ENCODE data around the gene ALDH1B1. TPM values are rescaled to one million over a fixed set of nuclear protein-coding genes. Genes with fewer than 3 reads are reported as not detected.
"Not testable (repeated sequence)": the region's sequence is repeated elsewhere in the genome, so short reads cannot be mapped to it uniquely, and the experiment has no call there.

The ALDH1B1 gene
- total RNA-seq, 1 donor from 2014 or later = 15.7 TPM

GRCh38 chr9:38359689-38360385 lies 32.7 kb upstream of the ALDH1B1 start:
- ATAC-seq (no peak), DNase-seq (no peak)
- intact Hi-C loops (cut with micrococcal nuclease) = loop anchor here (5.0 to 10.0 kb wide), 2 partner anchors 273 to 615 kb away; no protein-coding TSS in a partner anchor

- no peak for DNase-seq
- ATAC-seq = no peak
- intact Hi-C loops (cut with micrococcal nuclease) = loop anchor here (5.0 to 10.0 kb wide), 2 partner anchors 274 to 616 kb away; no protein-coding TSS in a partner anchor
Measured at GRCh38 chr9:38360839-38361472, 31.5 kb upstream of the ALDH1B1 start.

GRCh38 chr9:38361473-38361850 lies 31.0 kb upstream of the ALDH1B1 start:
- DNase-seq = no peak
- no peak for ATAC-seq

GRCh38 chr9:38362852-38363588 lies 29.5 kb upstream of the ALDH1B1 start:
- peak; percentile 46 for DNase-seq
- peak; percentile 86 for ATAC-seq
- intact Hi-C loops (cut with micrococcal nuclease) = loop anchor here (5.0 to 10.0 kb wide), 2 partner anchors 276 to 618 kb away; no protein-coding TSS in a partner anchor

More at GRCh38 chr9:38361473-38361850, 31.0 kb upstream of the ALDH1B1 start:
- intact Hi-C loops (cut with micrococcal nuclease) = loop anchor here (5.0 to 10.0 kb wide), 2 partner anchors 274 to 617 kb away; no protein-coding TSS in a partner anchor

- intact Hi-C loops (cut with micrococcal nuclease) = loop anchor here (5.0 to 10.0 kb wide), 2 partner anchors 276 to 619 kb away; no protein-coding TSS in a partner anchor
- ATAC-seq = no peak
- DNase-seq = no peak
Measured at GRCh38 chr9:38363589-38363925, 28.9 kb upstream of the ALDH1B1 start.

GRCh38 chr9:38367898-38368297 lies 24.6 kb upstream of the ALDH1B1 start:
- ATAC-seq (no peak), DNase-seq (no peak)
- intact Hi-C loops (cut with micrococcal nuclease) = loop anchor here (10.0 kb wide), 1 partner anchor 623 kb away; no protein-coding TSS in a partner anchor

- no peak for DNase-seq
- ATAC-seq = no peak
- intact Hi-C loops (cut with micrococcal nuclease) = loop anchor here (10.0 kb wide), 1 partner anchor 624 kb away; no protein-coding TSS in a partner anchor
Measured at GRCh38 chr9:38368731-38369130, 23.8 kb upstream of the ALDH1B1 start.

GRCh38 chr9:38370176-38370575 lies 22.3 kb upstream of the ALDH1B1 start:
- DNase-seq (no peak), ATAC-seq (no peak)
- intact Hi-C loops (cut with micrococcal nuclease) = no loop called here

GRCh38 chr9:38371495-38371894 lies 21.0 kb upstream of the ALDH1B1 start:
- DNase-seq (no peak), ATAC-seq (no peak)
- intact Hi-C loops (cut with micrococcal nuclease) = no loop called here

- intact Hi-C loops (cut with micrococcal nuclease) = no loop called here
Measured at GRCh38 chr9:38372762-38373619, 19.5 kb upstream of the ALDH1B1 start.

GRCh38 chr9:38373679-38374078 lies 18.8 kb upstream of the ALDH1B1 start:
- ATAC-seq (no peak), DNase-seq (no peak)
- intact Hi-C loops (cut with micrococcal nuclease) = no loop called here

More at GRCh38 chr9:38372762-38373619, 19.5 kb upstream of the ALDH1B1 start:
- DNase-seq (no peak), ATAC-seq (no peak)

- intact Hi-C loops (cut with micrococcal nuclease) = no loop called here
- DNase-seq (no peak), ATAC-seq (no peak)
Measured at GRCh38 chr9:38374847-38375571, 17.5 kb upstream of the ALDH1B1 start.

GRCh38 chr9:38375572-38375963 lies 16.9 kb upstream of the ALDH1B1 start:
- ATAC-seq = no peak

GRCh38 chr9:38376021-38376670 lies 16.4 kb upstream of the ALDH1B1 start:
- no peak for ATAC-seq
- DNase-seq = no peak
- intact Hi-C loops (cut with micrococcal nuclease) = no loop called here

More at GRCh38 chr9:38375572-38375963, 16.9 kb upstream of the ALDH1B1 start:
- intact Hi-C loops (cut with micrococcal nuclease) = no loop called here
- DNase-seq = no peak

GRCh38 chr9:38377336-38378083 lies 15.0 kb upstream of the ALDH1B1 start:
- intact Hi-C loops (cut with micrococcal nuclease); DNase-seq; ATAC-seq: not testable (repeated sequence)

- intact Hi-C loops (cut with micrococcal nuclease) = no loop called here
- ATAC-seq (peak; percentile 45), DNase-seq (no peak)
Measured at GRCh38 chr9:38380230-38380871, 12.2 kb upstream of the ALDH1B1 start.
